NOMO-1 treated with DMSO at 0.1 percent for 48 hours (cell line): ENCODE results near the gene SRA1.

Experiments
- DNase-seq: peaks from one replicate; lab custom pipeline; 2025; ENCODE audit not compliant: unreplicated experiment; lab: John Stamatoyannopoulos, UW

SRA1 gene

DNA sequence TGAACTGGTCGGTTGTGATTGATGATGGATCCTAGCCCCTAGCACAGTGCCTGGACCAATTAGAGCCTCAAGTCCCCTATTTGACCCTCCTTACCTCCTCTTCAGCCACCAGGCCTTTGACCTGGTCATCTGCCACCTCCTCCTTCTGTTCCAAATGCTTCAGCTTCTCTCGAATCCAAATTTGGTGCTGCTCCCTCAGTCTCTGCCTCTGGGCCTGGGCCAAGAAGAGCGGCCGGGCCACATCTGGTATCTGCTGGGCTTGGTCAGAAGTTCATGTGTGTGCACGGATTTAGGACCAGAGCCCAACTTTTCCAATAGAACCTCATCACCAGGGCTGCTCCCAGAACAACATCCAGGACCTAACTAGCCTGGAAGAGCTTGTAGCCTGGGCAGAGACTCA lies 13.8 kb upstream of the SRA1 start:
- no peak for DNase-seq

DNA sequence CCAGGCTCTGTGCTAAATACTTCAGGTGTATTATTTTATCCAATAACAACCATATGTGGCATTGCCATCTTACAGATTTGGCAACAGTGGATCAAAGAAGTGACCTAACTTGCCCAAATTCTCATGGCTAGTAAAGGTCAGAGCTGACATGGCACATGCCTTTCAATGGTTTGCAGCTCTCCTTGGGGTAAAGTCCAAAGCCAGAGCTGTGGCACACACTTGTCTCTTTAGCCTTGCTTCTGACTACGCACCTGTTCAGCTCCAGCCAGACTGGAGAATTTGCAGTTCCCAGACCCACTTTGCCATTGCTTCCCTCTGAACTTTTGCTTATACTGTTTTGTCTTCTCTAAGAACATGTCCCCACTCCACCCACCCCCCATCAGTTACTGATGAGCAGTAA lies 13.2 kb upstream of the SRA1 start:
- no peak for DNase-seq

- no peak for DNase-seq
Observed at GRCh38 chr5:140570058-140570457, 12.8 kb upstream of the SRA1 start.

- no peak for DNase-seq
Observed at GRCh38 chr5:140569197-140569596, 11.9 kb upstream of the SRA1 start.

DNA sequence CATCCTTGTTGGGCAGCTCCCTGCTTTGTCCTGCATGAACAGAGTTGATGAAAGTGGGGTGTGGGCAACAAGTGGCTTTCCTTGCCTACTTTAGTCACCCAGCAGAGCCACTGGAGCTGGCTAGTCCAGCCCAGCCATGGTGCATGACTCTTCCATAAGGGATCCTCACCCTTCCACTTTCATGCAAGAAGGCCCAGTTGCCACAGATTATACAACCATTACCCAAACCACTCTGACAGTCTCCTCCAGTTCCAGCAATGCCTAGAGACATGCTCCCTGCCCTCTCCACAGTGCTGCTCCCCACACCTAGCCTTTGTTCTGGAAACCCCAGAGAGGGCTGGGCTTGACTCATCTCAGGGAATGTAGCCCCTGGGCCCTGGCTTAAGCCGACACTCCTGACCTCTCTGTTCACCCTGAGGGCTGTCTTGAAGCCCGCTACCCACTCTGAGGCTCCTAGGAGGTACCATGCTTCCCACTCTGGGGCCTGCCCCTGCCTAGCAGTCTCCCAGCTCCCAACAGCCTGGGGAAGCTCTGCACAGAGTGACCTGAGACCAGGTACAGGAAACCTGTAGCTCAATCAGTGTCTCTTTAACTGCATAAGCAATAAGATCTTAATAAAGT lies 11.3 kb upstream of the SRA1 start:
- DNase-seq: no peak

DNA sequence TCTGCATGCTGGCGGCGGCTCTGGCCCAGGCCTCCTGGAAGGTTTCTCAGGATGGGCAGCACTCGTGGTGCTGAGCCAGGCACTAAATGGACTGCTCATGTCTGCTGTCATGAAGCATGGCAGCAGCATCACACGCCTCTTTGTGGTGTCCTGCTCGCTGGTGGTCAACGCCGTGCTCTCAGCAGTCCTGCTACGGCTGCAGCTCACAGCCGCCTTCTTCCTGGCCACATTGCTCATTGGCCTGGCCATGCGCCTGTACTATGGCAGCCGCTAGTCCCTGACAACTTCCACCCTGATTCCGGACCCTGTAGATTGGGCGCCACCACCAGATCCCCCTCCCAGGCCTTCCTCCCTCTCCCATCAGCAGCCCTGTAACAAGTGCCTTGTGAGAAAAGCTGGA lies 10.6 kb upstream of the SRA1 start:
- no peak for DNase-seq

DNA sequence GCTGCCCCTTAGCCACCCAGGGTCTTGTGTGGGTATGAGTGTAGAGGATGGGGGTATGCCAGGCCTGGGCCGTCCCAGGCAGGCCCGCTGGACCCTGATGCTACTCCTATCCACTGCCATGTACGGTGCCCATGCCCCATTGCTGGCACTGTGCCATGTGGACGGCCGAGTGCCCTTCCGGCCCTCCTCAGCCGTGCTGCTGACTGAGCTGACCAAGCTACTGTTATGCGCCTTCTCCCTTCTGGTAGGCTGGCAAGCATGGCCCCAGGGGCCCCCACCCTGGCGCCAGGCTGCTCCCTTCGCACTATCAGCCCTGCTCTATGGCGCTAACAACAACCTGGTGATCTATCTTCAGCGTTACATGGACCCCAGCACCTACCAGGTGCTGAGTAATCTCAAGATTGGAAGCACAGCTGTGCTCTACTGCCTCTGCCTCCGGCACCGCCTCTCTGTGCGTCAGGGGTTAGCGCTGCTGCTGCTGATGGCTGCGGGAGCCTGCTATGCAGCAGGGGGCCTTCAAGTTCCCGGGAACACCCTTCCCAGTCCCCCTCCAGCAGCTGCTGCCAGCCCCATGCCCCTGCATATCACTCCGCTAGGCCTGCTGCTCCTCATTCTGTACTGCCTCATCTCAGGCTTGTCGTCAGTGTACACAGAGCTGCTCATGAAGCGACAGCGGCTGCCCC lies 10.0 kb upstream of the SRA1 start:
- DNase-seq: no peak

DNA sequence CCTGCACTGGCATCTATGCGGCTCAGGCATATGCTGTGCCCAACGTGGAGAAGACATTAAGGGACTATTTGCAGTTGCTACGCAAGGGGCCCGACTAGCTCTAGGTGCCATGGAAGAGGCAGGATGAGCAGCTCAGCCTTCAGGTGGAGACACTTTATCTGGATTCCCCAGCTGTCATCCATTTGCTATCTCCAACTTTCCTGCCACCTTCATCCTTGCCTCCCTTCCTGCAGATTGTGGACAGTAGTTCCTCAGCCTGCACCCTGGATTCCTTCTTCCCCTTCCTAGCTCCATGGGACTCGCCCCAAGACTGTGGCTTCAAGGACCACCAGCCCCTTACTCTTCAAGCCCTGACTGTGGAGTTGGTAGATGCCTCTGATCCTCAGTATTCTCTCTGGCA lies 9.4 kb upstream of the SRA1 start:
- no peak for DNase-seq

DNA sequence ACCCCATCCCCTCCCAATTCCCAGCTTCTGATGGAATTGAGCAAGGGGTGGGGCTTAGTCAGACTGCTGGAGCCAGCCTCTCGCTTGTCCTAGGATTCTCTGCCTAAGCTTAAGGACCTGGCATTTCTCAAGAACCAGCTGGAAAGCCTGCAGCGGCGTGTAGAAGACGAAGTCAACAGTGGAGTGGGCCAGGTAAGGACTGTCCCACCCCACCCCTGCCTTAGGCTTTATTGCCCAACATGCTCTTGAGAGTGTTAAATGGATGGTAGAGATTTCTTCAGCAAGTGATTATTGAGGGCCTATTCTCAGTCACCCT lies 8.5 kb upstream of the SRA1 start:
- DNase-seq: no peak

- DNase-seq: peak; percentile 16
Observed at GRCh38 chr5:140565024-140565779, 7.9 kb upstream of the SRA1 start.

DNA sequence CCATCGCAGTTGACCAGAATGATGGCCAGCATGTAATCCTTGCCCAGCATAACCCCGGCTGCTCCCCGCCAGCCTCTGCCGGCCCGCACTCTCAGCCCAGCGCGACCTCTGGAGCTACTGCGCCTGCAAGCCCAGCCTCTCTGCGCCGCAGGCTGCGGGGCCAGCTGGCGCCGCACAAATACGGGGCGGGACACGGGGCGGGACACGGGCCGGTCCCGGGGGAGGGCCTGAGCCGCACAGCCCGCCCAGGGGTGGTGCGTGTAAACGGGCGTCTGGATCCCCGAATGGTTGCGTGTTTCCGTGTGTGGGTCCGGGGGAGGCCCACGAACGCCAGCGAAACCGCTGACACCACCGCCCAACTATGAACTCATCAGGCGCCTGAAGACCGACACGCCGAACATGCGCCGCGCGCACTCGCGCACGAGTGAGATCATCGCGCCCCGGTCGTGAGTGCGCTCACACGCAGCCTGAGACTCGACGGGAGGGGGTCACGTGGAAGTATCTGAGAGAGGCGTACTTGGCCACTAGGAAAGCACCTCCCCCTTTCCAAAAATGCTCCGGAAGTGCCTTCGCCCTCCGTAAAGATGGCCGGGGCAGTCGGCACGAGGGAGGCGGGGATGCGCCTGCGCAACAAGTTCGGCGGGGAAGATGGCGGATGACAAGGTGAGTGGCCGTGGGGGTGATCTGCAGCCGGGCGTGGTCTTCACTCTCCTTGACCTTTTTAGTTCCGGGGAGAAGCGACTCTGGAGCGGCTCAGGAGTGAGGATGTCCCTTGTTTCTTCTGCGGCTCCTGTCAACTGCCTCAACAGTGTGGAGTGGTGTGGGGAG lies 7.1 kb upstream of the SRA1 start, which contains the start of the genes APBB3 and SLC35A4:
TSS of gene APBB3 (minus strand) at position 403 of the 828 bp plus-strand sequence. CDS start at position 50, 353 bp downstream.
TSS of gene SLC35A4 (plus strand) at position 633 of the 828 bp plus-strand sequence. CDS start 2,342 bp downstream, outside the sequence.
- DNase-seq: peak; percentile 99

DNA sequence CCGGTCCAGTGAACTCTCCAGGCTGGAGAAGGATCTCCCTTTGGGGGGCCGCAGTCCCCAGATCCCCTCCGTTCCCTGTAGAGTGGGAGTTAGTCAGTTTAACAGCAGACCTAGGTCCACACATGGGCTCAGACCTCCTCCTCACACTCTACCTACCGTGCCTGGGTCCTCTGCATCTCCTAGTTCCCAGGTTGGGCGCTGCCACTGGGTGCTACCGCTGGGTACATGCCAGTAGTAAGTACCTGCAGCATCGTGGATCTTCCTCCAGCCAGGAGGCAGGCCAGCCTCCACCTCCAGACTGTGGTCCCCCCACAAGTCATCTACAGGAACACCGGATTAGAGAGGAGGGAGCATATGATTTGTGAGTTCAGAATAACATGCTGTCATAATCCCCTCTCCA lies 6.3 kb upstream of the SRA1 start:
- DNase-seq: no peak

DNA sequence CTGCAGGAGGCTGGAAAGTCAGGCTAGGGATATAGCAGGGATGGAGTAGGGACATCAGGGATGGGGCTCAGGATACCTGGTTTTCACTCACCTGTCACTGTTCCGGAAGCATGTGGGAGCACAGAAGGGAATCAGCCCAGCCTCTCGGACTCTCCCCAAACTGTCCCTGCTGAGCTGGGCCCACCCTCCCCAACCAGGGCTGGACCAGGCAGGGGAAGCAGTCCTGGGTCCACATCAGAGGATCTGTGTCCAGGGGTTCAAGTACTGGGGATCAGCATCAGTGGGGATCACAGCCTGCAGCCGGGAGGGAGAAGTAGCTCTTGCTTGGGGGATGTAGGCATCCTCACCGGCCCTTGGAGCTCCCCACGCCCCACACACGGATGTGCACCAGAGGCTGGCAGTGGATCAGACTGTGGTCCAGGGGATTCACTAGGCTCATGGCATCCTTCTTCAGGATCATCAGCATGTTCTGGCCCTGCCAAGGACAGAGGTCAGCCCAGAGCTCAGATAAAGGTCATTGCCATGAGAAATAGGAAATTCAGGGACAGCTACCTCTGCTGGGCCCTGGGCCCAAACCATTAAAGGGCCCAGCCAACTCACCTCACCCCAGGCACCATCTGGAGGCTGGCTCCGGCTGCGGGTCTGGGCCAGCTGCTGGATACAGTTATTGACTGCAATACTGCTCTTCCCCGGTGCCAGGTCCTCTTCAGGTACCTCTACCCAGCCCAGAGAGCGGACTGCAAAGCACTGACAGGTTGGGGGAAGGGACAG lies 4.7 kb upstream of the SRA1 start:
- DNase-seq: no peak

- DNase-seq: no peak
Observed at GRCh38 chr5:140560227-140560626, 3.0 kb upstream of the SRA1 start.

GRCh38 chr5:140558542-140558941 lies 1.3 kb upstream of the SRA1 start:
- no peak for DNase-seq

- no peak for DNase-seq
Observed at GRCh38 chr5:140557965-140558364, 692 bp upstream of the SRA1 start.

- peak; percentile 46 for DNase-seq
Observed at GRCh38 chr5:140556438-140556837, 835 bp downstream of the SRA1 start.

DNA sequence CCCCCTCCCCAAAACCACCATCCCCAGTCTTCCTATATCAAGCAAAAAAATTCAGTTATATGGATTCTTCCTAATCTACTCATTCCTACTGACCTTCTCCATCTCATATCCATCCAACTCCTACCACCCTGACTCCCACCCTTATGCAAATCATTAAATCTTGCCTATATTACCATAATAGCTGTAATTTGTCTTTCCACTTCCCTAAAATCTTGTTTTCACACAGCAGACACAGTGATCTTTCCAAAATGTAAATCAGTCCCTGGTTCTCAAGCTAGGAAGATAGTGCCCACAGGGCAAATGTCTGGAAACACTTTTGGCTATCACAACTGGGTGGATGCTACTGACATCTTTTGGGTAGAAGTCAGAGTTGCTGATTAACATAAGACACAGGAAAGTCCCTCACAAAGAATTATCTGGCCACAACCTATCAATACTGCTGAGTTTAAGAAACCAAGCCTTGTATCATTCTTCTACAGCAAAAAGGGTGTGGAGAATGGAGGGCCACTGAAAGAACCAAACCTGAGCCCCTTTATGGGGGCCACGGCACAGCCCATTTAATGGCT lies 1.4 kb downstream of the SRA1 start:
- DNase-seq: peak; percentile 13

GRCh38 chr5:140554454-140554853 lies 2.8 kb downstream of the SRA1 start:
- peak; percentile 12 for DNase-seq

DNA sequence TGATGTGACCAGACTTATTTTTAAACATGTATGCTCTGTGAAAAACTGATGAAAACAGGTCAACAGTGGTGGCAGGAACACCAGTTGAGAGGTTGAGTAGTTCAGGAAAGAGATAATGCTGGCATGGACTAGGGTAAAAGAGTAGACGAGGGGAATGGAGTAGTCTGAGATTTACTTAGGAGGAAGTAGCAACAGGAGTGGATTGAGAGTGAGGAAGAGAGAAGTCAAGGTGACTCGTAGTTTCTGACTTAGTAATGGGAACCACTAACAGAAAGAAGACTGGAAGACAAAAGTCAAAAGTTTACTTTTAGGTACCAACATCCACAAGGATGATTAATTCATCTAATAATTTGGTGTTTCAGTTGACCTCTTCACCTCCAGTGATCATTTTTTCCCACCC lies 3.6 kb downstream of the SRA1 start:
- peak; percentile 41 for DNase-seq
